H1 (cell line): ENCODE results near the gene ADGRG1. TPM values are rescaled to one million over a fixed set of nuclear protein-coding genes. Genes with fewer than 3 reads are reported as not detected.

ENCODE experiments used
- ASH2L ChIP-seq: fragments of 200-600, 300-600 bp; sonication (generic); IDR thresholded peaks from one replicate; pipeline ENCODE4 v1.7.1; 2017; ENCODE audit warnings: low read length
- ATF2 ChIP-seq: IDR thresholded peaks from 2 replicates; pipeline ENCODE4 v1.6.1; 2012; ENCODE audit warnings: low read length, inconsistent platforms
- CTCF ChIP-seq, 3 experiments: IDR thresholded peaks; 1 replicate in 2 of 3; 2 replicates in 1 of 3; pipeline versions ENCODE4 v1.5.1 to v1.6.1; 2011; ENCODE audit warnings: low read length in 3 of 3, mild to moderate bottlenecking in 3 of 3, inconsistent platforms in 2 of 3, low read depth in 1 of 3, moderate library complexity in 1 of 3; ENCODE audit not compliant: insufficient read depth in 1 of 3; ENCODE audit errors: control extremely low read depth in 1 of 3
- EZH2 ChIP-seq: fragments of 200-600 bp; sonication (generic); IDR thresholded peaks from 2 replicates; pipeline ENCODE4 v1.7.1; 2012; ENCODE audit warnings: low read depth, mild to moderate bottlenecking, moderate library complexity, low read length, inconsistent platforms; ENCODE audit not compliant: severe bottlenecking
- HDAC2 ChIP-seq, 2 experiments: fragments of 300-600 bp in 1 of 2; sonication (generic) in 1 of 2; IDR thresholded peaks; 2 replicates each; pipeline ENCODE4 v1.6.1; 2011 to 2012; ENCODE audit warnings: low read depth in 2 of 2, low read length in 2 of 2, mild to moderate bottlenecking in 2 of 2, moderate library complexity in 2 of 2, borderline replicate concordance in 1 of 2, inconsistent platforms in 1 of 2
- HDAC6 ChIP-seq: IDR thresholded peaks from one replicate; pipeline ENCODE4 v1.7.1; 2012; ENCODE audit warnings: low read depth, mild to moderate bottlenecking, inconsistent platforms, low read length, moderate library complexity
- JUN ChIP-seq: IDR thresholded peaks from 2 replicates; pipeline ENCODE4 v1.6.1; 2011; ENCODE audit warnings: low read depth, mild to moderate bottlenecking, improper control_type of control experiment, low read length
- JUND ChIP-seq: IDR thresholded peaks from 2 replicates; pipeline ENCODE4 v1.6.1; 2011; ENCODE audit warnings: mild to moderate bottlenecking, improper control_type of control experiment, low read length
- KDM1A ChIP-seq: fragments of 200-600, 300-600 bp; sonication (generic); IDR thresholded peaks from 2 replicates; pipeline ENCODE4 v1.7.1; 2016; ENCODE audit warnings: mild to moderate bottlenecking, low read length, borderline replicate concordance
- KDM4A ChIP-seq: IDR thresholded peaks from one replicate; pipeline ENCODE4 v1.7.1; 2012; ENCODE audit warnings: low read depth, mild to moderate bottlenecking, moderate library complexity, low read length, inconsistent platforms; ENCODE audit not compliant: severe bottlenecking
- MAFK ChIP-seq: IDR thresholded peaks from 2 replicates; pipeline ENCODE4 v1.6.1; 2012; ENCODE audit warnings: low read depth, mild to moderate bottlenecking, improper control_type of control experiment, low read length
- PHF8 ChIP-seq: fragments of 200-600 bp; sonication (generic); conservative IDR thresholded peaks from 2 replicates; pipeline ENCODE4 v1.7.1; 2012; ENCODE audit warnings: low read depth, mild to moderate bottlenecking, inconsistent platforms, low read length, moderate library complexity
- POLR2A ChIP-seq, 2 experiments: IDR thresholded peaks; 1 replicate in 1 of 2; 2 replicates in 1 of 2; pipeline ENCODE4 v1.6.1; 2011; ENCODE audit warnings: low read depth in 2 of 2, low read length in 2 of 2, mild to moderate bottlenecking in 2 of 2; ENCODE audit errors: control extremely low read depth in 1 of 2
- POU5F1 ChIP-seq: IDR thresholded peaks from 2 replicates; pipeline ENCODE4 v1.6.1; 2011; ENCODE audit warnings: low read depth, mild to moderate bottlenecking, low read length, moderate library complexity
- RAD21 ChIP-seq, 2 experiments: IDR thresholded peaks in 1 of 2; conservative IDR thresholded peaks in 1 of 2; 2 replicates each; pipeline ENCODE4 v1.6.1; 2011; ENCODE audit warnings: low read depth in 2 of 2, low read length in 2 of 2, improper control_type of control experiment in 1 of 2, inconsistent platforms in 1 of 2, mild to moderate bottlenecking in 1 of 2, moderate library complexity in 1 of 2
- RNF2 ChIP-seq: fragments of 200-900, 300-1000 bp; sonication (generic); IDR thresholded peaks from 2 replicates; pipeline ENCODE4 v1.7.1; 2016; ENCODE audit warnings: borderline replicate concordance, low read depth, mild to moderate bottlenecking, antibody characterized with exemption, low read length; ENCODE audit not compliant: poor library complexity, severe bottlenecking; ENCODE audit errors: missing control alignments
- RXRA ChIP-seq: IDR thresholded peaks from 2 replicates; pipeline ENCODE4 v1.6.1; 2011; ENCODE audit warnings: low read depth, mild to moderate bottlenecking, low read length, moderate library complexity; ENCODE audit not compliant: insufficient read depth
- TCF12 ChIP-seq: IDR thresholded peaks from 2 replicates; pipeline ENCODE4 v1.6.1; 2011; ENCODE audit warnings: low read depth, mild to moderate bottlenecking, low read length
- polyA plus RNA-seq, 7 experiments: library from polyadenylated mRNA; depleted of rRNA in 3 of 7; stranded (reverse) in 5 of 7; unstranded in 2 of 7; fragments of >200 nt in 5 of 7; fragments of 200-250 nt in 2 of 7; gene quantifications; 1 replicate in 5 of 7; 2 replicates in 1 of 7; 4 replicates in 1 of 7; pipeline versions ENCODE4 v1.2.1 to v1.2.3, GENCODE V29; 2011 to 2013; ENCODE audit warnings: missing spikeins in 2 of 7, mixed read lengths in 2 of 7
- total RNA-seq: library from RNA; stranded (reverse); fragmentation: NEBNext Ultra II Directional; extraction: Animal tissue kit (Norgen Biotek cat#: 25700); gene quantifications from 2 replicates; pipeline ENCODE4 v1.2.1, GENCODE V29; 2021

ADGRG1 gene
- total and polyA plus RNA-seq, 2 of the 8 experiments (the other 6 are each of a cell fraction or from before 2014, with no cell fraction given): 1.3 to 2.6 TPM

- peak; percentile 15 to 38 (median 26); a peak in 3 of 4 replicates for TF ChIP-seq CTCF (IDR thresholded peaks at IDR 0.05; ENCODE audit: control extremely low read depth in 1 of 3, insufficient read depth in 1 of 3, low read depth in 1 of 3, low read length in 3 of 3)
- TF ChIP-seq KDM4A: no peak
- TF ChIP-seq ASH2L: no peak
- no peak for TF ChIP-seq EZH2
- TF ChIP-seq RNF2: no peak
- TF ChIP-seq ATF2: no peak
- TF ChIP-seq JUN: no peak
- TF ChIP-seq RXRA: no peak
- TF ChIP-seq JUND: peak; percentile 82
- no peak for TF ChIP-seq TCF12
- TF ChIP-seq HDAC6: no peak
- no peak for TF ChIP-seq POLR2A (IDR thresholded peaks at IDR 0.05; ENCODE audit: control extremely low read depth in 1 of 2, low read depth in 2 of 2, low read length in 2 of 2)
- TF ChIP-seq KDM1A: no peak
- TF ChIP-seq HDAC2 (IDR thresholded peaks at IDR 0.05; ENCODE audit: borderline replicate concordance in 1 of 2, low read depth in 2 of 2, low read length in 2 of 2): no peak
- TF ChIP-seq PHF8: no peak
- TF ChIP-seq MAFK: peak; percentile 82; the same call in 1 of the 2 replicates
- peak in 1 of 2 experiments; percentile 21; a peak in 1 of 4 replicates for TF ChIP-seq RAD21 (IDR thresholded peaks at IDR 0.05 in 1 of 2, conservative IDR thresholded peaks at IDR 0.05 in 1 of 2; ENCODE audit: low read depth in 2 of 2, low read length in 2 of 2)
- TF ChIP-seq POU5F1: no peak
Observed at GRCh38 chr16:57628008-57628781, at the start of gene ADGRG1 (continued).
